ENCODE measurements around the gene CILP2.

DNA sequence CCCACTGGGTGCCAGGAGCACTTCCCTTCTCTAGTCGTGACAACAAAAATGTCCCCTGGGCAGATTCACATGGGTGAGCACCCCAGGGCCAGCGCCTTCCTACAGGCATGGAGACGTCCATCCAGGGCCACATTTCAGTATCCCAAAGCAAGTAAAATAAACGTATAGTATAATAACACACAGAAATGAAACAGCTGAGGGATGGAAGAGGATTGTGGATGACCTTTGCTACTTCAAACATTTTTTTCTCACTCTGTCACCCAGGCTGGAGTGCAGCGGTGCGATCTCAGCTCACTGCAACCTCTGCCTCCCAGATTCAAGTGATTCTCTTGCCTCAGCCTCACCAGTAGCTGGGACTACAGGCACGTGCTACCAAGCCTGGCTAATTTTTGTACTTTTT, 28.2 kb downstream of the CILP2 start:
- no peak for TF ChIP-seq POLR2AphosphoS5 (IDR thresholded peaks at IDR 0.05)
- TF ChIP-seq, protein P1, sequence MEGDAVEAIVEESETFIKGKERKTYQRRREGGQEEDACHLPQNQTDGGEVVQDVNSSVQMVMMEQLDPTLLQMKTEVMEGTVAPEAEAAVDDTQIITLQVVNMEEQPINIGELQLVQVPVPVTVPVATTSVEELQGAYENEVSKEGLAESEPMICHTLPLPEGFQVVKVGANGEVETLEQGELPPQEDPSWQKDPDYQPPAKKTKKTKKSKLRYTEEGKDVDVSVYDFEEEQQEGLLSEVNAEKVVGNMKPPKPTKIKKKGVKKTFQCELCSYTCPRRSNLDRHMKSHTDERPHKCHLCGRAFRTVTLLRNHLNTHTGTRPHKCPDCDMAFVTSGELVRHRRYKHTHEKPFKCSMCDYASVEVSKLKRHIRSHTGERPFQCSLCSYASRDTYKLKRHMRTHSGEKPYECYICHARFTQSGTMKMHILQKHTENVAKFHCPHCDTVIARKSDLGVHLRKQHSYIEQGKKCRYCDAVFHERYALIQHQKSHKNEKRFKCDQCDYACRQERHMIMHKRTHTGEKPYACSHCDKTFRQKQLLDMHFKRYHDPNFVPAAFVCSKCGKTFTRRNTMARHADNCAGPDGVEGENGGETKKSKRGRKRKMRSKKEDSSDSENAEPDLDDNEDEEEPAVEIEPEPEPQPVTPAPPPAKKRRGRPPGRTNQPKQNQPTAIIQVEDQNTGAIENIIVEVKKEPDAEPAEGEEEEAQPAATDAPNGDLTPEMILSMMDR (IDR thresholded peaks at IDR 0.05), result no peak
- no peak for TF ChIP-seq POLR2A (IDR thresholded peaks at IDR 0.05)
- TF ChIP-seq EP300 (IDR thresholded peaks at IDR 0.05), result no peak

Measured in stomach (tissue), 4 donors.